Measurements from ENCODE around the gene EIF4A3.

The EIF4A3 gene

DNA sequence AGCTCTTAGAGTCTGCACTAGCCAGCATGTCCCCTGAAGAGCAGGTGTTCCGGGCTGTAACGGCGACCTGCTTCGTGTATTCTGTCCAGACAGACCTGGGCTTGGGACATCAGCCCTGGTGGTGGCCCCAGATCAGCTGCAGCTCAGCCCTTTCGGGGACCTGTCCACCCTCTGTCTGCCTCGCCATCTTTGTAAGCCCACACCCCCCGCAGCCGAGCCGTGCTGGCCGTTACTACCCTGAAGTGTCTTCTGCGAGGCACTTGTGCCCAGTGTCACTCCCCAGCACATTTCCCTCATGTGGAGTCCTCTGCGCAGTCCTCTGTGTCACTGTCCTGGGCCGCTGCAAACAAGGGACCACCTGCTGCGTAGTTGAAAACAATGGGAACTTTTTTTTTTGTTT lies 33.3 kb upstream of the EIF4A3 start:
- Histone ChIP-seq H3K79me2 (ENCODE audit: insufficient read depth, low read length) (no peaks in the 10 kb centered on the region), H3K4me2 (ENCODE audit: insufficient read depth, low read length) (no peak overlapping the region), H3K27ac (ENCODE audit: low read length) (no peak overlapping the region), H3K4me1 (ENCODE audit: insufficient read depth, low read length) (no peaks in the 10 kb centered on the region), H4K20me1 (ENCODE audit: insufficient read depth, low read length) (no peaks in the 10 kb centered on the region), H3K27me3 (ENCODE audit: insufficient read depth, low read length, poor library complexity) (peaks cover 9% of the 10 kb centered on the region), H3K4me3 (ENCODE audit: low read depth in 1 of 2, low read length in 2 of 2) (no peak overlapping the region), H3K9me3 (ENCODE audit: insufficient read depth, low read length, severe bottlenecking) (no peaks in the 10 kb centered on the region), H3K9ac (ENCODE audit: low read depth, low read length) (no peak overlapping the region), H3K36me3 (ENCODE audit: insufficient read depth, low read length) (no peaks in the 10 kb centered on the region), H2AFZ (ENCODE audit: low read depth, low read length) (no peak overlapping the region)
- DNase-seq: no peak
- TF ChIP-seq, protein P1, sequence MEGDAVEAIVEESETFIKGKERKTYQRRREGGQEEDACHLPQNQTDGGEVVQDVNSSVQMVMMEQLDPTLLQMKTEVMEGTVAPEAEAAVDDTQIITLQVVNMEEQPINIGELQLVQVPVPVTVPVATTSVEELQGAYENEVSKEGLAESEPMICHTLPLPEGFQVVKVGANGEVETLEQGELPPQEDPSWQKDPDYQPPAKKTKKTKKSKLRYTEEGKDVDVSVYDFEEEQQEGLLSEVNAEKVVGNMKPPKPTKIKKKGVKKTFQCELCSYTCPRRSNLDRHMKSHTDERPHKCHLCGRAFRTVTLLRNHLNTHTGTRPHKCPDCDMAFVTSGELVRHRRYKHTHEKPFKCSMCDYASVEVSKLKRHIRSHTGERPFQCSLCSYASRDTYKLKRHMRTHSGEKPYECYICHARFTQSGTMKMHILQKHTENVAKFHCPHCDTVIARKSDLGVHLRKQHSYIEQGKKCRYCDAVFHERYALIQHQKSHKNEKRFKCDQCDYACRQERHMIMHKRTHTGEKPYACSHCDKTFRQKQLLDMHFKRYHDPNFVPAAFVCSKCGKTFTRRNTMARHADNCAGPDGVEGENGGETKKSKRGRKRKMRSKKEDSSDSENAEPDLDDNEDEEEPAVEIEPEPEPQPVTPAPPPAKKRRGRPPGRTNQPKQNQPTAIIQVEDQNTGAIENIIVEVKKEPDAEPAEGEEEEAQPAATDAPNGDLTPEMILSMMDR (IDR thresholded peaks at IDR 0.05; ENCODE audit: borderline replicate concordance, extremely low read depth, low read length, poor library complexity, severe bottlenecking): no peak
- no peak for ATAC-seq (ENCODE audit: insufficient read depth, low read depth)

DNA sequence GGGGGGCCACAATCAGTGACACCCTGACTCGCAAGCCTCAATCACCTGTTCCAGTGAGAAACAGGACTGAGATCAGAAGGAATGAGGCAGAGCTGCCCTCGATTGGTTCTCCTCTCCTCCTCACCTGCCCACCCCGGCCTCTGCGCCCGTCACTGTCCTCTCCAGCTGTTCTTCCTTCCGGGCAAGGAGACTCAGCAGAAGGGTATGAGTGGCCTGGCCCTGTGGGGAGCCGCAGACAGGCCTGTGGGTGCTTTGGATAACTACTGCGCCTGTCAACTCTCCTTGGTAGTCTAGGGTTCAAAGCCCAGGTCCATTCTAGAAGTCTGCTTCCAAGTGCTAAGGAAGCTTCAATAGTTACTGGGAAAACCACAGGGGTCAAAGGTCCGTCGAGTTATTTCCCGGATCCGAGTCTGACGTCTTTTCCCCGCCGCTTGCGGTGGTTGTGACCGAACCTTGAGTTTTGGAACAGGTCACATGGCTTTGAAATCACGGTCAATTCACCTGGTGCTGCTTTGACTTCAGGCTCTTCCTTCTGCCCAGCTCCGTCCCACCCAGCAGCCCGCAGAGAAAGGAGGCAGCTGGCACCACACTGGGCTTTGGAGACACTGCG lies 31.2 kb upstream of the EIF4A3 start:
- Histone ChIP-seq H2AFZ (ENCODE audit: low read depth, low read length) (no peak overlapping the region), H3K4me1 (ENCODE audit: insufficient read depth, low read length) (no peaks in the 10 kb centered on the region), H3K27me3 (ENCODE audit: insufficient read depth, low read length, poor library complexity) (peaks cover 9% of the 10 kb centered on the region), H3K9me3 (ENCODE audit: insufficient read depth, low read length, severe bottlenecking) (no peaks in the 10 kb centered on the region), H3K9ac (ENCODE audit: low read depth, low read length) (no peak overlapping the region), H3K4me3 (ENCODE audit: low read depth in 1 of 2, low read length in 2 of 2) (no peak overlapping the region), H3K36me3 (ENCODE audit: insufficient read depth, low read length) (no peaks in the 10 kb centered on the region), H3K79me2 (ENCODE audit: insufficient read depth, low read length) (no peaks in the 10 kb centered on the region), H3K4me2 (ENCODE audit: insufficient read depth, low read length) (no peak overlapping the region), H4K20me1 (ENCODE audit: insufficient read depth, low read length) (no peaks in the 10 kb centered on the region), H3K27ac (ENCODE audit: low read length) (no peak overlapping the region)
- ATAC-seq (ENCODE audit: insufficient read depth, low read depth) (no peak), DNase-seq (no peak)
- no peak for TF ChIP-seq EZH2 (IDR thresholded peaks at IDR 0.05; ENCODE audit: borderline replicate concordance, low read depth, low read length, severe bottlenecking)
- TF ChIP-seq, protein P1 (IDR thresholded peaks at IDR 0.05; ENCODE audit: borderline replicate concordance, extremely low read depth, low read length, poor library complexity, severe bottlenecking): no peak

GRCh38 chr17:80176757-80177156 lies 29.8 kb upstream of the EIF4A3 start:
- TF ChIP-seq, protein P1 (IDR thresholded peaks at IDR 0.05; ENCODE audit: borderline replicate concordance, extremely low read depth, low read length, poor library complexity, severe bottlenecking): no peak
- TF ChIP-seq EZH2 (IDR thresholded peaks at IDR 0.05; ENCODE audit: borderline replicate concordance, low read depth, low read length, severe bottlenecking): no peak
- no peak overlapping the region for H2AFZ ChIP-seq (ENCODE audit: low read depth, low read length)
- H4K20me1 ChIP-seq (ENCODE audit: insufficient read depth, low read length): no peaks in the 10 kb centered on the region
- no peaks in the 10 kb centered on the region for H3K36me3 ChIP-seq (ENCODE audit: insufficient read depth, low read length)
- H3K4me3 ChIP-seq (ENCODE audit: low read depth in 1 of 2, low read length in 2 of 2): no peak overlapping the region
- no peak overlapping the region for H3K27ac ChIP-seq (ENCODE audit: low read length)
- no peak overlapping the region for H3K9ac ChIP-seq (ENCODE audit: low read depth, low read length)
- no peaks in the 10 kb centered on the region for H3K79me2 ChIP-seq (ENCODE audit: insufficient read depth, low read length)
- H3K9me3 ChIP-seq (ENCODE audit: insufficient read depth, low read length, severe bottlenecking): no peaks in the 10 kb centered on the region
- no peak overlapping the region for H3K4me2 ChIP-seq (ENCODE audit: insufficient read depth, low read length)
- H3K4me1 ChIP-seq (ENCODE audit: insufficient read depth, low read length): no peaks in the 10 kb centered on the region
- H3K27me3 ChIP-seq (ENCODE audit: insufficient read depth, low read length, poor library complexity): peaks cover 9% of the 10 kb centered on the region
- no peak for ATAC-seq (ENCODE audit: insufficient read depth, low read depth)
- DNase-seq: no peak

DNA sequence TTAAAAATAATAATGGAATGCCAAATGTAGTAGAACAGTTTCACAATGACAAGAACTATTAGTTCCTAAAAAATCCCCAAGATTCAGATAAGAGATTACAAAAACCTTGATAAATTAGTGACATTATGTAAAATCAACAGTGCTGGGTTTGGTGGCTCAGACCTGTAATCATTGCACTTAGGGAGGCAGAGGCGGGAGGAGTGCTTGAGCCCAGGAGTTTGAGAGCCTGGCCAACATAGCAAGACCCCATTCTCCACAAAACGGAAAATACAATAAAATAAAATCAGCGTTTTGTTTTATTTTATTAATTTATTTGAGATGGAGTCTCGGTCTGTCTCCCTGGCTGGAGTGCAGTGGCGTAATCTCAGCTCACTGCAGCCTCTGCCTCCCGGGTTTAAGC lies 27.0 kb upstream of the EIF4A3 start:
- Histone ChIP-seq H3K9ac (ENCODE audit: low read depth, low read length) (no peak overlapping the region), H3K4me1 (ENCODE audit: insufficient read depth, low read length) (no peaks in the 10 kb centered on the region)

More for the DNA sequence above, 27.0 kb upstream of the EIF4A3 start:
- Histone ChIP-seq H3K4me3 (ENCODE audit: low read depth in 1 of 2, low read length in 2 of 2) (no peak overlapping the region), H3K27ac (ENCODE audit: low read length) (no peak overlapping the region), H3K36me3 (ENCODE audit: insufficient read depth, low read length) (no peaks in the 10 kb centered on the region), H3K9me3 (ENCODE audit: insufficient read depth, low read length, severe bottlenecking) (no peaks in the 10 kb centered on the region), H4K20me1 (ENCODE audit: insufficient read depth, low read length) (no peaks in the 10 kb centered on the region), H2AFZ (ENCODE audit: low read depth, low read length) (no peak overlapping the region), H3K27me3 (ENCODE audit: insufficient read depth, low read length, poor library complexity) (peaks cover 4% of the 10 kb centered on the region), H3K79me2 (ENCODE audit: insufficient read depth, low read length) (no peaks in the 10 kb centered on the region), H3K4me2 (ENCODE audit: insufficient read depth, low read length) (no peak overlapping the region)
- TF ChIP-seq EZH2 (IDR thresholded peaks at IDR 0.05; ENCODE audit: borderline replicate concordance, low read depth, low read length, severe bottlenecking): no peak
- TF ChIP-seq, protein P1 (IDR thresholded peaks at IDR 0.05; ENCODE audit: borderline replicate concordance, extremely low read depth, low read length, poor library complexity, severe bottlenecking): no peak
- ATAC-seq (ENCODE audit: insufficient read depth, low read depth): no peak
- DNase-seq: no peak

Data from DND-41 (cell line).